IMR-90 (cell line): ENCODE measurements around the gene PRKCA. TPM values are rescaled to one million over a fixed set of nuclear protein-coding genes. Genes with fewer than 3 reads are reported as not detected.

Experiments used
- ATAC-seq: fragments of 200-7000 bp; cut with Tn5 transposase; 2 replicates; pipeline ENCODE4 v1.9.1; 2020; ENCODE audit warnings: low read depth, mild to moderate bottlenecking, moderate library complexity
- BruUV-seq: library from RNA; stranded (reverse); fragments of 400-500 nt; replicated peaks from 2 replicates; lab custom pipeline; 2021; lab: Mats Ljungman, UMichigan
- CTCF ChIA-PET: fragments of 300-600 bp; formaldehyde crosslinking; extraction: SDS; loops from one replicate; lab custom pipeline; 2021; ENCODE audit warnings: antibody characterized with exemption; lab: Yijun Ruan, JAX
- POLR2A ChIA-PET: fragments of 300-600 bp; sonication (Branson Sonifier 250); formaldehyde crosslinking; loops from one replicate; lab custom pipeline; 2022; ENCODE audit warnings: antibody characterized with exemption; ENCODE audit not compliant: unreplicated experiment; lab: Charles Lee
- DNase-seq: peaks from one replicate; pipeline ENCODE4 v3.0.0; 2013
- H2AFZ ChIP-seq: replicated peaks from 2 replicates; pipeline ENCODE3; 2013; ENCODE audit warnings: low read length, mild to moderate bottlenecking; ENCODE audit not compliant: poor library complexity
- H2AK5ac ChIP-seq: 2 replicates; pipeline ENCODE4 v1.6.1; 2013; ENCODE audit warnings: low read depth, low read length, inconsistent platforms
- H2AK9ac ChIP-seq: replicated peaks from 2 replicates; pipeline ENCODE3; 2013; ENCODE audit warnings: mild to moderate bottlenecking, low read depth, low read length, moderate library complexity; ENCODE audit not compliant: poor library complexity
- H2BK120ac ChIP-seq: 2 replicates; pipeline ENCODE4 v1.6.1; 2013; ENCODE audit warnings: low read depth, low read length, inconsistent platforms
- H2BK15ac ChIP-seq: 3 replicates; pipeline ENCODE4 v1.6.1; 2013; ENCODE audit warnings: low read depth, low read length, inconsistent platforms
- H2BK20ac ChIP-seq: 2 replicates; pipeline ENCODE4 v1.6.1; 2013; ENCODE audit warnings: low read depth, mild to moderate bottlenecking, inconsistent platforms, low read length, moderate library complexity
- H2BK5ac ChIP-seq: 2 replicates; pipeline ENCODE4 v1.6.1; 2013; ENCODE audit warnings: mild to moderate bottlenecking, low read depth, low read length, inconsistent platforms; ENCODE audit not compliant: poor library complexity, severe bottlenecking
- H3K14ac ChIP-seq: replicated peaks from 2 replicates; pipeline ENCODE4 v1.6.1; 2013; ENCODE audit warnings: low read depth, low read length, inconsistent platforms
- H3K18ac ChIP-seq: 2 replicates; pipeline ENCODE4 v1.6.1; 2013; ENCODE audit warnings: low read depth, low read length, control low read depth
- H3K23ac ChIP-seq: 2 replicates; pipeline ENCODE4 v1.6.1; 2013; ENCODE audit warnings: low read depth, low read length, inconsistent platforms
- H3K27ac ChIP-seq: 2 replicates; pipeline ENCODE4 v1.5.1; 2013; ENCODE audit warnings: mild to moderate bottlenecking, control low read depth, low read length; ENCODE audit not compliant: insufficient read depth
- H3K27me3 ChIP-seq: 2 replicates; pipeline ENCODE4 v1.6.1; 2013; ENCODE audit warnings: low read length; ENCODE audit not compliant: control insufficient read depth, insufficient read depth
- H3K36me3 ChIP-seq: 2 replicates; pipeline ENCODE4 v1.6.1; 2013; ENCODE audit warnings: low read length, mixed read lengths; ENCODE audit not compliant: control insufficient read depth, insufficient read depth
- H3K4ac ChIP-seq: 2 replicates; pipeline ENCODE4 v1.6.1; 2013; ENCODE audit warnings: low read depth, low read length, inconsistent platforms
- H3K4me1 ChIP-seq: 2 replicates; pipeline ENCODE4 v1.6.1; 2013; ENCODE audit warnings: low read length, mixed read lengths; ENCODE audit not compliant: control insufficient read depth, insufficient read depth
- H3K4me2 ChIP-seq: 2 replicates; pipeline ENCODE4 v1.6.1; 2013; ENCODE audit warnings: low read depth, mild to moderate bottlenecking, control low read depth, low read length, moderate library complexity
- H3K4me3 ChIP-seq: 2 replicates; pipeline ENCODE4 v1.5.1; 2013; ENCODE audit warnings: low read depth, mild to moderate bottlenecking, control low read depth, low read length, moderate library complexity; ENCODE audit not compliant: insufficient read depth
- H3K56ac ChIP-seq: 2 replicates; pipeline ENCODE4 v1.6.1; 2013; ENCODE audit warnings: low read length, inconsistent platforms; ENCODE audit not compliant: insufficient read depth; ENCODE audit errors: extremely low read depth
- H3K79me1 ChIP-seq, 2 experiments: 2 replicates each; pipeline ENCODE4 v1.6.1; 2013; ENCODE audit warnings: low read length in 2 of 2, inconsistent platforms in 1 of 2, low read depth in 1 of 2
- H3K9ac ChIP-seq: 2 replicates; pipeline ENCODE4 v1.6.1; 2013; ENCODE audit warnings: low read depth, low read length, control low read depth
- H3K9me1 ChIP-seq: 2 replicates; pipeline ENCODE4 v1.6.1; 2013; ENCODE audit warnings: low read length, inconsistent platforms; ENCODE audit not compliant: insufficient read depth
- H3K9me3 ChIP-seq: 2 replicates; pipeline ENCODE4 v1.6.1; 2013; ENCODE audit warnings: low read length; ENCODE audit not compliant: control insufficient read depth, insufficient read depth
- H4K20me1 ChIP-seq: 2 replicates; pipeline ENCODE4 v1.6.1; 2013; ENCODE audit warnings: low read length, inconsistent platforms; ENCODE audit not compliant: insufficient read depth
- H4K5ac ChIP-seq: 2 replicates; pipeline ENCODE4 v1.6.1; 2013; ENCODE audit warnings: mild to moderate bottlenecking, low read depth, low read length, control low read depth
- H4K8ac ChIP-seq, 2 experiments: 2 replicates each; pipeline ENCODE4 v1.6.1; 2013; ENCODE audit warnings: low read depth in 2 of 2, low read length in 2 of 2, control low read depth in 1 of 2, inconsistent platforms in 1 of 2
- H4K91ac ChIP-seq: 2 replicates; pipeline ENCODE4 v1.6.1; 2013; ENCODE audit warnings: low read depth, low read length, inconsistent platforms; ENCODE audit not compliant: insufficient read depth
- BHLHE40 ChIP-seq: fragments of 150-350 bp; IDR thresholded peaks from 2 replicates; pipeline ENCODE4 v1.6.1; 2016; ENCODE audit warnings: mild to moderate bottlenecking, low read depth, low read length
- CEBPB ChIP-seq: IDR thresholded peaks from 2 replicates; pipeline ENCODE4 v1.6.1; 2012; ENCODE audit warnings: low read depth, low read length, improper control_type of control experiment
- CHD1 ChIP-seq: IDR thresholded peaks from 2 replicates; pipeline ENCODE4 v1.6.1; 2012; ENCODE audit warnings: low read depth, low read length, improper control_type of control experiment
- FOS ChIP-seq: fragments of 150-350 bp; IDR thresholded peaks from 2 replicates; pipeline ENCODE4 v1.6.1; 2016; ENCODE audit warnings: low read depth, low read length
- MAFK ChIP-seq: IDR thresholded peaks from 2 replicates; pipeline ENCODE4 v1.6.1; 2012; ENCODE audit warnings: low read depth, low read length, improper control_type of control experiment
- MAZ ChIP-seq: IDR thresholded peaks from 2 replicates; pipeline ENCODE4 v1.6.1; 2012; ENCODE audit warnings: low read depth, mild to moderate bottlenecking, low read length, improper control_type of control experiment, moderate library complexity, borderline replicate concordance
- MXI1 ChIP-seq: IDR thresholded peaks from 2 replicates; pipeline ENCODE4 v1.6.1; 2012; ENCODE audit warnings: low read depth, mild to moderate bottlenecking, low read length, moderate library complexity, borderline replicate concordance
- NFE2L2 ChIP-seq: fragments of 150-350 bp; IDR thresholded peaks from 2 replicates; pipeline ENCODE4 v1.6.1; 2016; ENCODE audit warnings: low read depth, mild to moderate bottlenecking, low read length
- POLR2A ChIP-seq: IDR thresholded peaks from 2 replicates; pipeline ENCODE4 v1.6.1; 2012; ENCODE audit warnings: mild to moderate bottlenecking, low read depth, low read length
- RAD21 ChIP-seq: IDR thresholded peaks from 2 replicates; pipeline ENCODE4 v1.6.1; 2012; ENCODE audit warnings: low read length, improper control_type of control experiment
- RCOR1 ChIP-seq: IDR thresholded peaks from 2 replicates; pipeline ENCODE4 v1.6.1; 2012; ENCODE audit warnings: mild to moderate bottlenecking, low read length, improper control_type of control experiment; ENCODE audit not compliant: insufficient replicate concordance
- RFX5 ChIP-seq: IDR thresholded peaks from 2 replicates; pipeline ENCODE4 v1.8.0; 2012; ENCODE audit warnings: low read depth, mild to moderate bottlenecking, low read length, moderate library complexity
- SMC3 ChIP-seq: fragments of 150-350 bp; IDR thresholded peaks from 2 replicates; pipeline ENCODE4 v1.6.1; 2016; ENCODE audit warnings: low read depth, mild to moderate bottlenecking, antibody characterized with exemption, low read length, moderate library complexity
- USF2 ChIP-seq: fragments of 150-350 bp; IDR thresholded peaks from 2 replicates; pipeline ENCODE4 v1.6.1; 2017; ENCODE audit warnings: mild to moderate bottlenecking, antibody characterized with exemption, low read length, low read depth
- WGBS, 2 experiments: methylation state at CpG; one replicate each; pipeline versions ENCODE4 v1.1.5 to v1.1.7; 2013; ENCODE audit warnings: missing lambda C conversion rate in 2 of 2; ENCODE audit not compliant: insufficient read length in 1 of 2; ENCODE audit errors: extremely low coverage in 2 of 2; 5-methylcytosine and 5-hydroxymethylcytosine counted together
- dilution Hi-C: fragments of 300-500 bp; cut with HindIII; formaldehyde crosslinking; loops from one replicate; pipeline ENCODE4 v1.14.3; 2018; ENCODE audit warnings: low sequenced_read_pairs; ENCODE audit not compliant: unreplicated experiment
- in situ Hi-C: fragments of 300-500 bp; cut with MboI; formaldehyde crosslinking; loops from 3 replicates; pipeline ENCODE4 v1.14.3; 2019; ENCODE audit warnings: low sequenced_read_pairs, inconsistent platforms, mixed read lengths
- intact Hi-C: fragments of 100-400 bp; cut with micrococcal nuclease; formaldehyde crosslinking; loops from 2 replicates; pipeline ENCODE4 v1.10.0; 2022
- polyA plus RNA-seq, 3 experiments: library from polyadenylated mRNA; depleted of rRNA; stranded (reverse); fragments of >200 nt; gene quantifications; 2 replicates each; pipeline ENCODE4 v1.2.3, GENCODE V29; 2012; ENCODE audit warnings: low replicate concordance in 1 of 3
- total RNA-seq: library from RNA; depleted of rRNA; stranded (reverse); fragments of >200 nt; gene quantifications from 2 replicates; pipeline ENCODE4 v1.2.3, GENCODE V29; 2012
- TF ChIP-seq, protein P1 (sequence below): conservative IDR thresholded peaks from 2 replicates; pipeline ENCODE4 v1.5.1; 2012; ENCODE audit warnings: mild to moderate bottlenecking, low read depth, low read length, improper control_type of control experiment
- TF ChIP-seq, protein P2 (sequence below): fragments of 150-350 bp; IDR thresholded peaks from 2 replicates; pipeline ENCODE4 v1.6.1; 2016; ENCODE audit warnings: low read depth, mild to moderate bottlenecking, low read length, moderate library complexity, borderline replicate concordance

The PRKCA gene
- total and polyA plus RNA-seq, 2 of the 4 experiments (the other 2 are of a cell fraction), result 31.0 to 46.0 TPM

DNA sequence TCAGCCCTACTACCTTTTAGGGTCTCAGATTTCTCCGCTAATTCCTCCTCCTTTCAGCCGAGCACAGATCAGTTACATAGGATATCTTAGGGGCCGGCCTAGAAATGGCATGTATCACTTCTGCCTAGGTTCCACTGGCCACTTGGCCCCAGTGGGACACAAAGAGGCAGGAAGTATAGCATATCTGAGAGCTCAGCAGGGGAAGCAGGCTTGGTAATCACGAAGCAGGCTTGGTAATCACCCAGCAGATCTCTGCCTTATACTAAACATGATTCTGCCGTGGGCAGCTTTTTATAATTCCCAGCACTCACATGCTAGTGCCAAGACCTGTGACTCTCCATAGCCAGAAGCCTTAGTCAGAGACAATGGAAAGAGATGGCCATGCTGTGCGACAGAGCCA is 472.9 kb downstream of the PRKCA start:
- ChIA-PET CTCF (no interaction called here), POLR2A (no interaction called here)
- Histone ChIP-seq H3K36me3 (peaks cover 33% of the 10 kb centered on the region), H4K8ac (no peak overlapping the region), H3K27ac (no peak overlapping the region), H3K9me3 (no peaks in the 10 kb centered on the region), H4K91ac (no peak overlapping the region), H3K9ac (no peak overlapping the region), H2AK9ac (peak overlapping the region; percentile 63), H3K9me1 (peaks cover 11% of the 10 kb centered on the region; the same call in 1 of the 2 replicates), H2BK20ac (no peak overlapping the region), H3K4me1 (peaks cover 3% of the 10 kb centered on the region; the same call in 1 of the 2 replicates), H3K56ac (no peak overlapping the region), H3K23ac (no peak overlapping the region), H2AK5ac (no peak overlapping the region), H3K27me3 (no peaks in the 10 kb centered on the region), H3K4ac (no peak overlapping the region), H3K18ac (no peak overlapping the region), H3K14ac (no peak overlapping the region), H3K4me2 (no peak overlapping the region), H2BK120ac (no peak overlapping the region), H4K5ac (no peak overlapping the region), H2BK5ac (no peak overlapping the region), H2BK15ac (no peak overlapping the region), H3K4me3 (no peak overlapping the region), H4K20me1 (peaks cover 9% of the 10 kb centered on the region; the same call in 1 of the 2 replicates), H3K79me1 (peaks cover 0 to 5% of the 10 kb centered on the region in 2 experiments; a peak in 1 of 4 replicates), H2AFZ (no peak overlapping the region)
- intact Hi-C loops, result no loop called here
- WGBS, 2 experiments, result 60% methylated on average over 1 of the region's 6 CpGs; no CpG with 5 or more reads in 1 of the 2 experiments
- DNase-seq (no peak), ATAC-seq (no peak)
- BruUV-seq, result no TSS peak
- in situ Hi-C loops, result no loop called here
- TF ChIP-seq MAZ, result no peak
- TF ChIP-seq RFX5, result no peak
- no peak for TF ChIP-seq POLR2A
- TF ChIP-seq SMC3, result no peak
- no peak for TF ChIP-seq CHD1
- TF ChIP-seq MAFK, result no peak
- TF ChIP-seq RCOR1, result no peak
- TF ChIP-seq, protein P1, sequence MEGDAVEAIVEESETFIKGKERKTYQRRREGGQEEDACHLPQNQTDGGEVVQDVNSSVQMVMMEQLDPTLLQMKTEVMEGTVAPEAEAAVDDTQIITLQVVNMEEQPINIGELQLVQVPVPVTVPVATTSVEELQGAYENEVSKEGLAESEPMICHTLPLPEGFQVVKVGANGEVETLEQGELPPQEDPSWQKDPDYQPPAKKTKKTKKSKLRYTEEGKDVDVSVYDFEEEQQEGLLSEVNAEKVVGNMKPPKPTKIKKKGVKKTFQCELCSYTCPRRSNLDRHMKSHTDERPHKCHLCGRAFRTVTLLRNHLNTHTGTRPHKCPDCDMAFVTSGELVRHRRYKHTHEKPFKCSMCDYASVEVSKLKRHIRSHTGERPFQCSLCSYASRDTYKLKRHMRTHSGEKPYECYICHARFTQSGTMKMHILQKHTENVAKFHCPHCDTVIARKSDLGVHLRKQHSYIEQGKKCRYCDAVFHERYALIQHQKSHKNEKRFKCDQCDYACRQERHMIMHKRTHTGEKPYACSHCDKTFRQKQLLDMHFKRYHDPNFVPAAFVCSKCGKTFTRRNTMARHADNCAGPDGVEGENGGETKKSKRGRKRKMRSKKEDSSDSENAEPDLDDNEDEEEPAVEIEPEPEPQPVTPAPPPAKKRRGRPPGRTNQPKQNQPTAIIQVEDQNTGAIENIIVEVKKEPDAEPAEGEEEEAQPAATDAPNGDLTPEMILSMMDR, result no peak
- TF ChIP-seq MXI1, result no peak
- TF ChIP-seq FOS, result no peak
- TF ChIP-seq USF2, result no peak
- TF ChIP-seq, protein P2, sequence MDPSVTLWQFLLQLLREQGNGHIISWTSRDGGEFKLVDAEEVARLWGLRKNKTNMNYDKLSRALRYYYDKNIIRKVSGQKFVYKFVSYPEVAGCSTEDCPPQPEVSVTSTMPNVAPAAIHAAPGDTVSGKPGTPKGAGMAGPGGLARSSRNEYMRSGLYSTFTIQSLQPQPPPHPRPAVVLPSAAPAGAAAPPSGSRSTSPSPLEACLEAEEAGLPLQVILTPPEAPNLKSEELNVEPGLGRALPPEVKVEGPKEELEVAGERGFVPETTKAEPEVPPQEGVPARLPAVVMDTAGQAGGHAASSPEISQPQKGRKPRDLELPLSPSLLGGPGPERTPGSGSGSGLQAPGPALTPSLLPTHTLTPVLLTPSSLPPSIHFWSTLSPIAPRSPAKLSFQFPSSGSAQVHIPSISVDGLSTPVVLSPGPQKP, result no peak
- no peak for TF ChIP-seq NFE2L2
- no peak for TF ChIP-seq BHLHE40
- no peak for TF ChIP-seq RAD21
- no peak for TF ChIP-seq CEBPB
- dilution Hi-C loops, result no loop called here
